HCT116 (cell line): Measurements from ENCODE around the gene TRPM3.

ENCODE experiments used
- EZH2 ChIP-seq: fragments of 200-600 bp; sonication (generic); IDR thresholded peaks from 2 replicates; pipeline ENCODE4 v1.6.1; 2017; ENCODE audit warnings: antibody characterized with exemption, mixed run types
- EZH2phosphoT487 ChIP-seq: fragments of 200-600 bp; IDR thresholded peaks from 2 replicates; pipeline ENCODE4 v1.6.1; 2018; ENCODE audit warnings: antibody characterized with exemption, borderline replicate concordance
- POLR2AphosphoS5 ChIP-seq: IDR thresholded peaks from 2 replicates; pipeline ENCODE4 v1.6.1; 2011; ENCODE audit warnings: mild to moderate bottlenecking, low read depth, low read length, moderate library complexity
- RAD21 ChIP-seq: IDR thresholded peaks from 2 replicates; pipeline ENCODE4 v1.6.1; 2012; ENCODE audit warnings: low read depth, mild to moderate bottlenecking
- SIN3A ChIP-seq: IDR thresholded peaks from 2 replicates; pipeline ENCODE4 v1.6.1; 2012; ENCODE audit warnings: low read depth
- TCF7L2 ChIP-seq: IDR thresholded peaks from 2 replicates; pipeline ENCODE4 v1.7.0; 2011; ENCODE audit warnings: borderline replicate concordance, inconsistent platforms; ENCODE audit not compliant: insufficient read depth, insufficient read length; ENCODE audit errors: extremely low read depth
- YY1 ChIP-seq: IDR thresholded peaks from 2 replicates; pipeline ENCODE4 v1.6.1; 2011; ENCODE audit warnings: low read length, low read depth, moderate library complexity, mild to moderate bottlenecking; ENCODE audit not compliant: insufficient replicate concordance; ENCODE audit errors: extremely low read depth
- ZNF274 ChIP-seq: fragments of 200-500 bp; sonication (Bioruptor generic); IDR thresholded peaks from 2 replicates; pipeline ENCODE4 v1.6.1; 2014; ENCODE audit warnings: mild to moderate bottlenecking, low read depth, low read length, inconsistent platforms
- TF ChIP-seq, protein P1 (sequence below), 3 experiments: fragments of 200-600 bp in 1 of 3; sonication (generic) in 1 of 3; IDR thresholded peaks in 2 of 3; conservative IDR thresholded peaks in 1 of 3; 2 replicates each; pipeline ENCODE4 v1.5.1; 2012 to 2017; ENCODE audit warnings: low read depth in 2 of 3, low read length in 2 of 3, antibody characterized with exemption in 1 of 3, borderline replicate concordance in 1 of 3, control low read depth in 1 of 3, mild to moderate bottlenecking in 1 of 3, mixed read lengths in 1 of 3, mixed run types in 1 of 3, moderate library complexity in 1 of 3; ENCODE audit not compliant: insufficient read depth in 1 of 3
- TF ChIP-seq, protein P2 (sequence below): IDR thresholded peaks from 2 replicates; pipeline ENCODE4 v1.6.1; 2012

DNA sequence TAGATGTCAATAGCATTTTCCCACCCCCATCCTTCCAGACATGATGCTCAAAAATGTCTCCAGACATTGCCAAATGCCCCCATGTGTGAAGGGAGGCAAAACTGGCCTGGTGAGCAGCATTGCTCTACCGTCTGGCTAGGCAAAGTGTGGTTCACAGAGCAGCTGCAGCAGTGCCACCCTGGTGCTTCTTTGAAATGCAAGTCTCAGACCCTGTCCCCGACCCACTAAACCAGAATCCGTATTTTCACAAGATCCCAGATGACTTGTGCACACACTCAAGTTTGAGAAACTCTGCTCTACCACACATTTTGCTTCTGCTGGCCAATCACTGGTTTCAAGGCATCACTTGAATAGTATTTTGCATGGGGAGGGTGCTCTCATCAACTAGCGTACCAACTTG, 480.4 kb downstream of the TRPM3 start:
- TF ChIP-seq ZNF274 = no peak
- TF ChIP-seq, protein P1, sequence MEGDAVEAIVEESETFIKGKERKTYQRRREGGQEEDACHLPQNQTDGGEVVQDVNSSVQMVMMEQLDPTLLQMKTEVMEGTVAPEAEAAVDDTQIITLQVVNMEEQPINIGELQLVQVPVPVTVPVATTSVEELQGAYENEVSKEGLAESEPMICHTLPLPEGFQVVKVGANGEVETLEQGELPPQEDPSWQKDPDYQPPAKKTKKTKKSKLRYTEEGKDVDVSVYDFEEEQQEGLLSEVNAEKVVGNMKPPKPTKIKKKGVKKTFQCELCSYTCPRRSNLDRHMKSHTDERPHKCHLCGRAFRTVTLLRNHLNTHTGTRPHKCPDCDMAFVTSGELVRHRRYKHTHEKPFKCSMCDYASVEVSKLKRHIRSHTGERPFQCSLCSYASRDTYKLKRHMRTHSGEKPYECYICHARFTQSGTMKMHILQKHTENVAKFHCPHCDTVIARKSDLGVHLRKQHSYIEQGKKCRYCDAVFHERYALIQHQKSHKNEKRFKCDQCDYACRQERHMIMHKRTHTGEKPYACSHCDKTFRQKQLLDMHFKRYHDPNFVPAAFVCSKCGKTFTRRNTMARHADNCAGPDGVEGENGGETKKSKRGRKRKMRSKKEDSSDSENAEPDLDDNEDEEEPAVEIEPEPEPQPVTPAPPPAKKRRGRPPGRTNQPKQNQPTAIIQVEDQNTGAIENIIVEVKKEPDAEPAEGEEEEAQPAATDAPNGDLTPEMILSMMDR (IDR thresholded peaks at IDR 0.05 in 2 of 3, conservative IDR thresholded peaks at IDR 0.05 in 1 of 3; ENCODE audit: borderline replicate concordance in 1 of 3, insufficient read depth in 1 of 3, low read depth in 2 of 3, low read length in 2 of 3) = no peak
- no peak for TF ChIP-seq EZH2
- no peak for TF ChIP-seq EZH2phosphoT487
- TF ChIP-seq YY1 = no peak
- no peak for TF ChIP-seq RAD21
- TF ChIP-seq, protein P2, sequence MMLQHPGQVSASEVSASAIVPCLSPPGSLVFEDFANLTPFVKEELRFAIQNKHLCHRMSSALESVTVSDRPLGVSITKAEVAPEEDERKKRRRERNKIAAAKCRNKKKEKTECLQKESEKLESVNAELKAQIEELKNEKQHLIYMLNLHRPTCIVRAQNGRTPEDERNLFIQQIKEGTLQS = no peak
- TF ChIP-seq TCF7L2 = no peak
- no peak for TF ChIP-seq POLR2AphosphoS5
- TF ChIP-seq SIN3A = no peak
